ENCODE results near the gene AAMP.

DNA sequence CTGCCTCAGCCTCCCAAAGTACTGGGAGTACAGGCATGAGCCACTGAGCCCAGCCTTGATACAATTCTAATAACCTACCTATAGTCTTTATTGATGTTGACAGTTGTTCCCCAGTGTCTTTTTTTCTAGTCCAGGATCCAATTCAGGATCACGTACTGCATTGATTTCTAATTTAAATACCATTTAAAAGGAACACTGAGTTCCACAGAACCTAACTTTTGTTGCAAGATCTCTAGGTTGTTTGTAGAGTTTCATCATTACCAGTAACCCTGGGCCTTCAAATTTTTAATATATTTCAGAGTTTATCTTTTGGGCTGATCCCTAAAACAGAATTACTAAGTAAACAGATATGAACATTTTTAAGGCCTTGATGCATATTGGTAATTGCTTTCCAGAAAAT lies 43.4 kb upstream of the AAMP start:
- TF ChIP-seq, protein P1, sequence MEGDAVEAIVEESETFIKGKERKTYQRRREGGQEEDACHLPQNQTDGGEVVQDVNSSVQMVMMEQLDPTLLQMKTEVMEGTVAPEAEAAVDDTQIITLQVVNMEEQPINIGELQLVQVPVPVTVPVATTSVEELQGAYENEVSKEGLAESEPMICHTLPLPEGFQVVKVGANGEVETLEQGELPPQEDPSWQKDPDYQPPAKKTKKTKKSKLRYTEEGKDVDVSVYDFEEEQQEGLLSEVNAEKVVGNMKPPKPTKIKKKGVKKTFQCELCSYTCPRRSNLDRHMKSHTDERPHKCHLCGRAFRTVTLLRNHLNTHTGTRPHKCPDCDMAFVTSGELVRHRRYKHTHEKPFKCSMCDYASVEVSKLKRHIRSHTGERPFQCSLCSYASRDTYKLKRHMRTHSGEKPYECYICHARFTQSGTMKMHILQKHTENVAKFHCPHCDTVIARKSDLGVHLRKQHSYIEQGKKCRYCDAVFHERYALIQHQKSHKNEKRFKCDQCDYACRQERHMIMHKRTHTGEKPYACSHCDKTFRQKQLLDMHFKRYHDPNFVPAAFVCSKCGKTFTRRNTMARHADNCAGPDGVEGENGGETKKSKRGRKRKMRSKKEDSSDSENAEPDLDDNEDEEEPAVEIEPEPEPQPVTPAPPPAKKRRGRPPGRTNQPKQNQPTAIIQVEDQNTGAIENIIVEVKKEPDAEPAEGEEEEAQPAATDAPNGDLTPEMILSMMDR (IDR thresholded peaks at IDR 0.05 in 8 of 11, conservative IDR thresholded peaks at IDR 0.05 in 3 of 11) = no peak
- TF ChIP-seq POLR2AphosphoS5 (IDR thresholded peaks at IDR 0.05) = no peak

Measured in spleen (tissue), 7 donors.